K562 (cell line): ENCODE measurements around the gene CIB1. TPM values are rescaled to one million over a fixed set of nuclear protein-coding genes. Genes with fewer than 3 reads are reported as not detected.
A peak's percentile ranks its signal among the peaks of the same experiment; 100 is the strongest.

Experiments used
- ATAC-seq: fragments of 200-7000 bp; cut with Tn5 transposase; 3 replicates; pipeline ENCODE4 v1.9.1; 2020; ENCODE audit warnings: moderate library complexity
- BruUV-seq: library from RNA; stranded (reverse); fragments of 400-500 nt; replicated peaks from 2 replicates; lab custom pipeline; 2021; lab: Mats Ljungman, UMichigan
- CTCF ChIA-PET: fragments of 300-600 bp; formaldehyde crosslinking; extraction: SDS; loops from one replicate; lab custom pipeline; 2021; ENCODE audit warnings: low intra/inter-chr PET ratio; lab: Yijun Ruan, JAX
- POLR2A ChIA-PET: fragments of 300-600, 350-650 bp; sonication (Branson Sonifier 250); formaldehyde crosslinking; extraction: SDS; loops from one replicate; lab custom pipeline; 2021; ENCODE audit warnings: antibody characterized with exemption, inconsistent platforms; lab: Yijun Ruan, JAX
- DNase-seq, 4 experiments: peaks; one replicate each; pipeline versions ENCODE4 v3.0.0 to v3.0.0-alpha.2; 2011 to 2018; ENCODE audit warnings: low spot score in 3 of 4, mixed read lengths in 3 of 4; ENCODE audit errors: extremely low read depth in 1 of 4
- FAIRE-seq: peaks from 2 replicates; lab custom pipeline; 2011; peaks lifted over from hg19 to GRCh38; lab: Jason Lieb, UNC
- H2AFZ ChIP-seq: 2 replicates; pipeline ENCODE4 v1.6.0; 2011; ENCODE audit warnings: low read depth, low read length, control low read depth, inconsistent platforms
- H3K27ac ChIP-seq: fragments of 200-600 bp; 3 replicates; pipeline ENCODE4 v1.8.0; 2011; ENCODE audit warnings: low read depth, mild to moderate bottlenecking, control low read depth, inconsistent platforms, low read length, moderate library complexity, mixed read lengths; ENCODE audit errors: extremely low read depth
- H3K27me3 ChIP-seq, 2 experiments: fragments of 300-600 bp in 1 of 2; 2 replicates in 1 of 2; 3 replicates in 1 of 2; pipeline versions ENCODE4 v1.6.0 to v1.8.0; 2011; ENCODE audit warnings: inconsistent platforms in 2 of 2, low read length in 2 of 2, mild to moderate bottlenecking in 1 of 2, mixed read lengths in 1 of 2, moderate library complexity in 1 of 2; ENCODE audit not compliant: control insufficient read depth in 2 of 2, insufficient read depth in 2 of 2
- H3K36me3 ChIP-seq: fragments of 300-600 bp; 3 replicates; pipeline ENCODE4 v1.8.0; 2011; ENCODE audit warnings: mild to moderate bottlenecking, low read length, inconsistent platforms; ENCODE audit not compliant: control insufficient read depth, insufficient read depth
- H3K4me1 ChIP-seq, 2 experiments: fragments of 200-600 bp in 1 of 2; replicated peaks in 1 of 2; 2 replicates in 1 of 2; 3 replicates in 1 of 2; pipeline versions ENCODE4 v1.5.1 to v1.8.0; 2011; ENCODE audit warnings: inconsistent platforms in 2 of 2, low read length in 2 of 2, mild to moderate bottlenecking in 1 of 2, mixed read lengths in 1 of 2, moderate library complexity in 1 of 2; ENCODE audit not compliant: control insufficient read depth in 2 of 2, insufficient read depth in 2 of 2
- H3K4me2 ChIP-seq: 2 replicates; pipeline ENCODE4 v1.6.1; 2011; ENCODE audit warnings: low read length, control low read depth, inconsistent platforms, mixed read lengths; ENCODE audit not compliant: insufficient read depth
- H3K4me3 ChIP-seq: fragments of 200-600 bp; sonication (generic), shearing (Covaris generic); 2 replicates; pipeline ENCODE4 v1.5.1; 2016; ENCODE audit warnings: control low read depth, inconsistent platforms
- H3K79me2 ChIP-seq: fragments of 200-600 bp; 3 replicates; pipeline ENCODE4 v1.8.0; 2011; ENCODE audit warnings: low read length, inconsistent platforms; ENCODE audit not compliant: control insufficient read depth, insufficient read depth
- H3K9ac ChIP-seq, 2 experiments: 2 replicates each; pipeline versions ENCODE4 v1.6.0 to v1.6.1; 2011; ENCODE audit warnings: low read depth in 2 of 2, low read length in 2 of 2, control low read depth in 1 of 2, inconsistent platforms in 1 of 2, mild to moderate bottlenecking in 1 of 2, mixed read lengths in 1 of 2; ENCODE audit not compliant: insufficient read depth in 1 of 2
- H3K9me1 ChIP-seq: one replicate; pipeline ENCODE4 v1.6.0; 2011; ENCODE audit warnings: inconsistent platforms, mild to moderate bottlenecking, low read length, moderate library complexity; ENCODE audit not compliant: control insufficient read depth, insufficient read depth
- H3K9me3 ChIP-seq: replicated peaks from 2 replicates; pipeline ENCODE4 v1.5.1; 2011; ENCODE audit warnings: low read depth, low read length, inconsistent platforms; ENCODE audit not compliant: control insufficient read depth, insufficient read depth
- H4K20me1 ChIP-seq: replicated peaks from 2 replicates; pipeline ENCODE4 v1.6.1; 2011; ENCODE audit warnings: low read length, inconsistent platforms, mixed read lengths; ENCODE audit not compliant: control insufficient read depth, insufficient read depth
- BMI1 ChIP-seq: fragments of 150-350 bp; IDR thresholded peaks from 2 replicates; pipeline ENCODE4 v1.6.1; 2014; ENCODE audit warnings: low read length
- CGGBP1 ChIP-seq: fragments of 250-450 bp; sonication (Bioruptor Pico); IDR thresholded peaks from 2 replicates; pipeline ENCODE4 v1.9.0; 2021; ENCODE audit warnings: mild to moderate bottlenecking
- DPF2 ChIP-seq: fragments of 450-650 bp; IDR thresholded peaks from 2 replicates; pipeline ENCODE4 v1.6.1; 2016
- JUND ChIP-seq, 2 experiments: IDR thresholded peaks; 2 replicates in 1 of 2; 3 replicates in 1 of 2; pipeline ENCODE4 v1.6.1; 2011; ENCODE audit warnings: borderline replicate concordance in 2 of 2, low read depth in 2 of 2, low read length in 2 of 2, improper control_type of control experiment in 1 of 2, missing biosample characterization in 1 of 2, missing genetic modification characterization in 1 of 2, missing genetic modification reagents in 1 of 2
- MYNN ChIP-seq, 2 experiments: sonication (generic); formaldehyde crosslinking in 1 of 2; IDR thresholded peaks; 2 replicates each; pipeline versions ENCODE4 v1.5.0 to v1.6.1; 2016 to 2020; ENCODE audit warnings: antibody characterized with exemption in 1 of 2, missing genetic modification reagents in 1 of 2
- NFXL1 ChIP-seq: fragments of 450-650 bp; formaldehyde crosslinking; IDR thresholded peaks from 2 replicates; pipeline ENCODE4 v1.4.0; 2021; ENCODE audit warnings: mild to moderate bottlenecking
- SNAPC5 ChIP-seq: fragments of 250-450 bp; sonication (Bioruptor Pico); IDR thresholded peaks from 2 replicates; pipeline ENCODE4 v1.8.0; 2021; ENCODE audit warnings: moderate library complexity, mild to moderate bottlenecking, inconsistent platforms
- TOE1 ChIP-seq, 2 experiments: fragments of 450-650 bp in 1 of 2; sonication (generic) in 1 of 2; formaldehyde crosslinking in 1 of 2; IDR thresholded peaks; 2 replicates each; pipeline versions ENCODE4 v1.7.1 to v1.8.0; 2016 to 2022; ENCODE audit warnings: borderline replicate concordance in 2 of 2, mild to moderate bottlenecking in 2 of 2, antibody characterized with exemption in 1 of 2, inconsistent platforms in 1 of 2, low read depth in 1 of 2, missing genetic modification reagents in 1 of 2, moderate library complexity in 1 of 2
- ZNF124 ChIP-seq: sonication (generic); formaldehyde crosslinking; IDR thresholded peaks from 2 replicates; pipeline ENCODE4 v1.8.1; 2022; ENCODE audit warnings: missing genetic modification reagents
- ZNF224 ChIP-seq: sonication (generic); formaldehyde crosslinking; IDR thresholded peaks from 2 replicates; pipeline ENCODE4 v1.8.0; 2022; ENCODE audit warnings: mild to moderate bottlenecking, missing genetic modification reagents
- WGBS: fragments of 100-300 bp; shearing (Covaris generic); methylation state at CpG from one replicate; pipeline ENCODE4 v1.1.6; 2016; ENCODE audit warnings: low coverage, mixed read lengths; ENCODE audit not compliant: insufficient coverage; ENCODE audit errors: missing lambda C conversion rate; 5-methylcytosine and 5-hydroxymethylcytosine counted together
- in situ Hi-C: fragments of 300-500 bp; cut with MboI; formaldehyde crosslinking; loops from 4 replicates; pipeline ENCODE4 v1.15.0; 2018; ENCODE audit warnings: inconsistent platforms, mixed read lengths
- intact Hi-C: fragments of 100-400 bp; cut with micrococcal nuclease; formaldehyde crosslinking; loops from 2 replicates; pipeline ENCODE4 v1.14.2; 2022
- polyA plus RNA-seq, 8 experiments: library from polyadenylated mRNA; depleted of rRNA in 4 of 8; stranded (reverse) in 5 of 8; unstranded in 3 of 8; fragments of >200 nt; fragmentation: Nextera tagmentation in 2 of 8; fragmentation: Illumina TruSeq in 1 of 8; extraction: Ambion mirVana in 2 of 8; extraction: Trizol in 1 of 8; gene quantifications; 2 replicates each; pipeline versions ENCODE4 v1.2.1 to v1.2.3, GENCODE V29; 2011 to 2014; ENCODE audit warnings: inconsistent platforms in 1 of 8, missing spikeins in 1 of 8
- total RNA-seq, 7 experiments: library from RNA; depleted of rRNA in 6 of 7; stranded (reverse); fragments of >200 nt in 6 of 7; fragmentation: Illumina TruSeq in 2 of 7; extraction: Trizol in 2 of 7; gene quantifications; 2 replicates each; pipeline versions ENCODE4 v1.2.1 to v1.2.3, GENCODE V29; 2011 to 2021; ENCODE audit warnings: low replicate concordance in 1 of 7
- TF ChIP-seq, protein P1 (sequence below), 2 experiments: fragments of 450-650 bp in 1 of 2; sonication (generic) in 1 of 2; formaldehyde crosslinking in 1 of 2; IDR thresholded peaks; 2 replicates each; pipeline versions ENCODE4 v1.7.1 to v1.9.0; 2016 to 2022; ENCODE audit warnings: inconsistent platforms in 1 of 2, mild to moderate bottlenecking in 1 of 2, missing genetic modification reagents in 1 of 2

CIB1 gene
- total and polyA plus RNA-seq, 9 of the 15 experiments (the other 6 are each of a cell fraction or from before 2014, with no cell fraction given) = 14.9 to 136 (median 64.5) TPM

DNA sequence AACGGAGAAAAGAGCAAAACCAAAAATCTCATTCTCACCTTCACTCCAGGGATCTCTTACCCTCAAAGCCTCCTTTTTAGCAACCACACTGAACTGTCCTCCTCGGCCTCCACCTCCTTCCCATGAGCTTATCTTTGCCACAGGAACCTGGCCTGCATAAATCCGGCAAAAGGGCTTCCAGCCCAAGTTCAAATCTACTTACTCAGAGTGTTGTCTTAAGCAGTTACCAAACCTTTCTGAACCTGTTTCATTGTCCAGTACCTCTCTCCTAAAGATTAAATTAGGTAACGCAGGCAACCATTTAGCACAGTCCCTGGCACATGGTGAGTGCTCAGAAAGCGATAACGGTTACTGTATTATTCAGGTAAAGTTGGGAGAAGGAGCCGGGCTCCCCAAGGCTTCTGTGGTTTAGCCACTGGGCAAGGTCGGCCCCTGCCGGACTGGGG lies 777 bp downstream of the CIB1 start:
- in situ Hi-C loops = loop anchor here (10.0 kb wide), 1 partner anchor 448 kb away; no protein-coding TSS in a partner anchor
- no peaks in the 10 kb centered on the region for H3K9me3 ChIP-seq
- H3K4me1 ChIP-seq = peaks cover 7 to 41% of the 10 kb centered on the region in 2 experiments; a peak in 3 of 5 replicates
- ChIA-PET CTCF (interaction anchor here (0.5 to 1.4 kb wide), 4 partner anchors 73 to 462 kb away, joined by 3 to 8 read pairs (median 4); no protein-coding TSS in a partner anchor), POLR2A (interaction anchor here (0.5 to 2.0 kb wide), 12 partner anchors 9 to 151 kb away, joined by 3 to 15 read pairs (median 4); partner anchors contain the start of genes SEMA4B and TTLL13)
- peaks cover 54% of the 10 kb centered on the region for H3K36me3 ChIP-seq
- WGBS = 0% methylated on average over 9 of the region's 9 CpGs
- H2AFZ ChIP-seq = peak overlapping the region; percentile 66
- peak in 2 of 4 experiments; percentile 36 to 64 for DNase-seq
- H3K9me1 ChIP-seq = no peaks in the 10 kb centered on the region
- H3K4me3 ChIP-seq = peak overlapping the region; percentile 78
- peaks cover 32% of the 10 kb centered on the region for H3K79me2 ChIP-seq
- peak overlapping the region; percentile 79 to 93 for H3K9ac ChIP-seq
- peak; percentile 8 for ATAC-seq
- intact Hi-C loops = loop anchor here (1.0 to 5.0 kb wide), 2 partner anchors 54 to 90 kb away; no protein-coding TSS in a partner anchor
- 0 out of 2 replicates have a peak, but pooled peaks cover 4% of the 10 kb centered on the region for H4K20me1 ChIP-seq
- H3K4me2 ChIP-seq = peak overlapping the region; percentile 94
- H3K27me3 ChIP-seq = no peaks in the 10 kb centered on the region
- no TSS peak for BruUV-seq
- H3K27ac ChIP-seq = peak overlapping the region; percentile 83
- peak; percentile 82 for FAIRE-seq
- TF ChIP-seq TOE1 (IDR thresholded peaks at IDR 0.05; ENCODE audit: borderline replicate concordance) (peak; percentile 27; the same call in 1 of the 2 replicates), TOE1 (CRISPR knock-in tag; IDR thresholded peaks at IDR 0.05; ENCODE audit: borderline replicate concordance, low read depth) (no peak), ZNF224 (CRISPR knock-in tag) (no peak), CGGBP1 (CRISPR knock-in tag) (no peak), BMI1 (no peak), NFXL1 (CRISPR knock-in tag) (no peak), ZNF124 (CRISPR knock-in tag) (no peak), DPF2 (peak; percentile 55), JUND (IDR thresholded peaks at IDR 0.05; ENCODE audit: borderline replicate concordance, low read depth, low read length) (no peak), JUND (tag; IDR thresholded peaks at IDR 0.05; ENCODE audit: borderline replicate concordance, low read depth, low read length) (no peak), SNAPC5 (no peak), MYNN (IDR thresholded peaks at IDR 0.05) (0 out of 2 replicates have a peak, but pooled peaks have one; percentile 60), MYNN (CRISPR knock-in tag; IDR thresholded peaks at IDR 0.05) (no peak)
- TF ChIP-seq, protein P1, sequence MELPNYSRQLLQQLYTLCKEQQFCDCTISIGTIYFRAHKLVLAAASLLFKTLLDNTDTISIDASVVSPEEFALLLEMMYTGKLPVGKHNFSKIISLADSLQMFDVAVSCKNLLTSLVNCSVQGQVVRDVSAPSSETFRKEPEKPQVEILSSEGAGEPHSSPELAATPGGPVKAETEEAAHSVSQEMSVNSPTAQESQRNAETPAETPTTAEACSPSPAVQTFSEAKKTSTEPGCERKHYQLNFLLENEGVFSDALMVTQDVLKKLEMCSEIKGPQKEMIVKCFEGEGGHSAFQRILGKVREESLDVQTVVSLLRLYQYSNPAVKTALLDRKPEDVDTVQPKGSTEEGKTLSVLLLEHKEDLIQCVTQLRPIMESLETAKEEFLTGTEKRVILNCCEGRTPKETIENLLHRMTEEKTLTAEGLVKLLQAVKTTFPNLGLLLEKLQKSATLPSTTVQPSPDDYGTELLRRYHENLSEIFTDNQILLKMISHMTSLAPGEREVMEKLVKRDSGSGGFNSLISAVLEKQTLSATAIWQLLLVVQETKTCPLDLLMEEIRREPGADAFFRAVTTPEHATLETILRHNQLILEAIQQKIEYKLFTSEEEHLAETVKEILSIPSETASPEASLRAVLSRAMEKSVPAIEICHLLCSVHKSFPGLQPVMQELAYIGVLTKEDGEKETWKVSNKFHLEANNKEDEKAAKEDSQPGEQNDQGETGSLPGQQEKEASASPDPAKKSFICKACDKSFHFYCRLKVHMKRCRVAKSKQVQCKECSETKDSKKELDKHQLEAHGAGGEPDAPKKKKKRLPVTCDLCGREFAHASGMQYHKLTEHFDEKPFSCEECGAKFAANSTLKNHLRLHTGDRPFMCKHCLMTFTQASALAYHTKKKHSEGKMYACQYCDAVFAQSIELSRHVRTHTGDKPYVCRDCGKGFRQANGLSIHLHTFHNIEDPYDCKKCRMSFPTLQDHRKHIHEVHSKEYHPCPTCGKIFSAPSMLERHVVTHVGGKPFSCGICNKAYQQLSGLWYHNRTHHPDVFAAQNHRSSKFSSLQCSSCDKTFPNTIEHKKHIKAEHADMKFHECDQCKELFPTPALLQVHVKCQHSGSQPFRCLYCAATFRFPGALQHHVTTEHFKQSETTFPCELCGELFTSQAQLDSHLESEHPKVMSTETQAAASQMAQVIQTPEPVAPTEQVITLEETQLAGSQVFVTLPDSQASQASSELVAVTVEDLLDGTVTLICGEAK (IDR thresholded peaks at IDR 0.05) = no peak
- TF ChIP-seq, protein P1 (CRISPR knock-in tag; IDR thresholded peaks at IDR 0.05) = no peak
